DND-41 (cell line): ENCODE measurements around the gene DPP6.
"Not testable (repeated sequence)": the region's sequence is repeated elsewhere in the genome, so short reads cannot be mapped to it uniquely, and the experiment has no call there.

Source experiments
- ATAC-seq: fragments of 200-7000 bp; cut with Tn5 transposase; 3 replicates; pipeline ENCODE4 v1.9.1; 2021; ENCODE audit warnings: low read depth; ENCODE audit not compliant: insufficient read depth
- DNase-seq: peaks from one replicate; pipeline ENCODE4 v3.0.0-alpha.2; 2020
- H2AFZ ChIP-seq: 2 replicates; pipeline ENCODE4 v1.6.0; 2012; ENCODE audit warnings: low read depth, low read length
- H3K27ac ChIP-seq: 2 replicates; pipeline ENCODE4 v1.5.1; 2012; ENCODE audit warnings: low read length, inconsistent platforms
- H3K27me3 ChIP-seq: fragments of 200-600 bp; sonication (generic); 2 replicates; pipeline ENCODE4 v1.6.0; 2012; ENCODE audit warnings: low read length, mild to moderate bottlenecking, inconsistent platforms; ENCODE audit not compliant: insufficient read depth, poor library complexity
- H3K36me3 ChIP-seq: 2 replicates; pipeline ENCODE4 v1.5.1; 2012; ENCODE audit warnings: low read length, inconsistent platforms; ENCODE audit not compliant: insufficient read depth
- H3K4me1 ChIP-seq: 2 replicates; pipeline ENCODE4 v1.5.1; 2012; ENCODE audit warnings: mild to moderate bottlenecking, low read length; ENCODE audit not compliant: insufficient read depth
- H3K4me2 ChIP-seq: 2 replicates; pipeline ENCODE4 v1.6.0; 2012; ENCODE audit warnings: mild to moderate bottlenecking, moderate library complexity, low read length, inconsistent platforms; ENCODE audit not compliant: insufficient read depth
- H3K4me3 ChIP-seq, 2 experiments: fragments of 200-600 bp in 1 of 2; shearing (Covaris generic) in 1 of 2; 2 replicates each; pipeline ENCODE4 v1.5.1; 2012 to 2016; ENCODE audit warnings: inconsistent platforms in 2 of 2, low read length in 2 of 2, mild to moderate bottlenecking in 2 of 2, low read depth in 1 of 2, moderate library complexity in 1 of 2
- H3K79me2 ChIP-seq: 2 replicates; pipeline ENCODE4 v1.6.0; 2012; ENCODE audit warnings: low read length, inconsistent platforms; ENCODE audit not compliant: insufficient read depth
- H3K9ac ChIP-seq: 2 replicates; pipeline ENCODE4 v1.6.0; 2012; ENCODE audit warnings: low read depth, mild to moderate bottlenecking, inconsistent platforms, low read length, moderate library complexity
- H3K9me3 ChIP-seq: 2 replicates; pipeline ENCODE4 v1.5.1; 2012; ENCODE audit warnings: low read length, moderate library complexity, mild to moderate bottlenecking, inconsistent platforms; ENCODE audit not compliant: insufficient read depth, severe bottlenecking
- H4K20me1 ChIP-seq: 2 replicates; pipeline ENCODE4 v1.6.0; 2012; ENCODE audit warnings: low read length; ENCODE audit not compliant: insufficient read depth
- CTCF ChIP-seq: IDR thresholded peaks from 2 replicates; pipeline ENCODE4 v1.5.1; 2012; ENCODE audit warnings: borderline replicate concordance, low read length, moderate library complexity, mild to moderate bottlenecking; ENCODE audit not compliant: poor library complexity, severe bottlenecking; ENCODE audit errors: extremely low read depth
- EZH2 ChIP-seq: IDR thresholded peaks from 3 replicates; pipeline ENCODE4 v1.6.1; 2012; ENCODE audit warnings: borderline replicate concordance, low read depth, mild to moderate bottlenecking, moderate library complexity, low read length, inconsistent platforms; ENCODE audit not compliant: severe bottlenecking

DPP6 gene

GRCh38 chr7:154672659-154673415 lies 620.6 kb downstream of the DPP6 start:
- H3K79me2 ChIP-seq, result no peaks in the 10 kb centered on the region
- no peaks in the 10 kb centered on the region for H3K4me1 ChIP-seq
- H3K27ac ChIP-seq, result no peak overlapping the region
- no peak overlapping the region for H3K4me2 ChIP-seq
- DNase-seq (no peak), ATAC-seq (no peak)
- TF ChIP-seq EZH2 (no peak), CTCF (no peak)
- H3K4me3 ChIP-seq, result no peak overlapping the region
- H2AFZ ChIP-seq, result no peak overlapping the region
- no peaks in the 10 kb centered on the region for H3K36me3 ChIP-seq
- no peaks in the 10 kb centered on the region for H4K20me1 ChIP-seq
- no peaks in the 10 kb centered on the region for H3K9me3 ChIP-seq
- H3K27me3 ChIP-seq, result no peaks in the 10 kb centered on the region
- H3K9ac ChIP-seq, result no peak overlapping the region

GRCh38 chr7:154674191-154674590 lies 622.0 kb downstream of the DPP6 start:
- no peaks in the 10 kb centered on the region for H3K27me3 ChIP-seq
- no peak overlapping the region for H3K27ac ChIP-seq
- no peak overlapping the region for H3K9ac ChIP-seq
- no peak overlapping the region for H3K4me3 ChIP-seq
- ATAC-seq, result no peak
- no peaks in the 10 kb centered on the region for H3K4me1 ChIP-seq
- H3K9me3 ChIP-seq, result no peaks in the 10 kb centered on the region
- no peaks in the 10 kb centered on the region for H3K79me2 ChIP-seq
- no peak overlapping the region for H2AFZ ChIP-seq
- H4K20me1 ChIP-seq, result no peaks in the 10 kb centered on the region
- no peak overlapping the region for H3K4me2 ChIP-seq
- H3K36me3 ChIP-seq, result no peaks in the 10 kb centered on the region
- TF ChIP-seq EZH2, result no peak
- no peak for DNase-seq

- no peaks in the 10 kb centered on the region for H3K27me3 ChIP-seq
- H3K9me3 ChIP-seq, result no peaks in the 10 kb centered on the region
- H3K9ac ChIP-seq, result no peak overlapping the region
- no peaks in the 10 kb centered on the region for H4K20me1 ChIP-seq
- ATAC-seq (no peak), DNase-seq (no peak)
- no peaks in the 10 kb centered on the region for H3K36me3 ChIP-seq
- H2AFZ ChIP-seq, result no peak overlapping the region
- no peak for TF ChIP-seq CTCF
- no peak for TF ChIP-seq EZH2
- H3K4me1 ChIP-seq, result no peaks in the 10 kb centered on the region
- H3K27ac ChIP-seq, result no peak overlapping the region
- H3K4me2 ChIP-seq, result no peak overlapping the region
- no peaks in the 10 kb centered on the region for H3K79me2 ChIP-seq
- H3K4me3 ChIP-seq, result no peak overlapping the region
Measured at GRCh38 chr7:154675560-154675959, 623.4 kb downstream of the DPP6 start.

DNA sequence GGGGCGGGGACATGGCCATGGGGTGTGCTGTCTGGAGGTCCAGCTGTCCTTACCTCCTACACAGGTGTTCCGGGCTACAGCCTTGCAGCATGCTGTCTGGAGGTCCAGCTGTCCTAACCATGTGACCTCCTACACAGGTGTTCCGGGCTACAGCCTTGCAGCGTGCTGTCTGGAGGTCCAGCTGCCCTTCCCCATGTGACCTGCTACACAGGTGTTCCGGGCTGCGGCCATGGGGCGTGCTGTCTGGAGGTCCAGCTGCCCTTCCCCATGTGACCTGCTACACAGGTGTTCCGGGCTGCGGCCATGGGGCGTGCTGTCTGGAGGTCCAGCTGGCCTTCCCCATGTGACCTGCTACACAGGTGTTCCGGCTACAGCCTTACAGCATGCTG lies 623.8 kb downstream of the DPP6 start:
- H2AFZ ChIP-seq, H3K9me3 ChIP-seq, H3K27ac ChIP-seq, H3K4me1 ChIP-seq, ATAC-seq, H3K4me3 ChIP-seq, H3K27me3 ChIP-seq, DNase-seq, H3K79me2 ChIP-seq, H3K9ac ChIP-seq, H3K36me3 ChIP-seq, H3K4me2 ChIP-seq, H4K20me1 ChIP-seq: not testable (repeated sequence)
